Measurements from ENCODE around the gene REXO5. TPM values are rescaled to one million over a fixed set of nuclear protein-coding genes. Genes with fewer than 3 reads are reported as not detected.

The REXO5 gene
- total and polyA plus RNA-seq, 2 of the 13 experiments (the other 11 are each of a cell fraction or from before 2014, with no cell fraction given), result 5.9 to 13.1 TPM

- TF ChIP-seq HOXA5 (CRISPR knock-in tag; IDR thresholded peaks at IDR 0.05) (no peak), ZNF446 (CRISPR knock-in tag; IDR thresholded peaks at IDR 0.05) (no peak), ZNF24 (IDR thresholded peaks at IDR 0.05) (0 out of 2 replicates have a peak, but pooled peaks have one; percentile 27), KDM3A (CRISPR knock-in tag; IDR thresholded peaks at IDR 0.05; ENCODE audit: low read depth) (peak; percentile 39; the same call in 1 of the 2 replicates), ZNF510 (CRISPR knock-in tag; IDR thresholded peaks at IDR 0.05; ENCODE audit: low read depth) (0 out of 2 replicates have a peak, but pooled peaks have one; percentile 37), MEIS1 (CRISPR knock-in tag; IDR thresholded peaks at IDR 0.05; ENCODE audit: borderline replicate concordance) (no peak), BCL6 (CRISPR knock-in tag; IDR thresholded peaks at IDR 0.05) (peak; percentile 41; the same call in 1 of the 2 replicates)
Observed at GRCh38 chr16:20849589-20850390, 43.5 kb downstream of the REXO5 start (continued).

GRCh38 chr16:20850981-20851380 lies 44.7 kb downstream of the REXO5 start:
- Histone ChIP-seq H3K4me3 (replicated peaks in 1 of 3; ENCODE audit: insufficient read depth in 1 of 3, low read depth in 2 of 3, low read length in 3 of 3) (no peak overlapping the region), H3K9me3 (ENCODE audit: low read length) (no peaks in the 10 kb centered on the region), H3K4me1 (ENCODE audit: insufficient read depth, low read length) (peaks cover 30% of the 10 kb centered on the region), H3K4me2 (ENCODE audit: low read depth, low read length) (no peak overlapping the region), H4K20me1 (ENCODE audit: insufficient read depth, low read length) (no peaks in the 10 kb centered on the region), H2AFZ (ENCODE audit: low read length) (no peak overlapping the region), H3K36me3 (replicated peaks in 1 of 2; ENCODE audit: control insufficient read depth in 1 of 2, insufficient read depth in 2 of 2, low read length in 2 of 2) (peaks cover under 1 to 5% of the 10 kb centered on the region in 2 experiments; a peak in 3 of 5 replicates), H3K27ac (ENCODE audit: extremely low read length, insufficient read depth, low read length) (no peak overlapping the region), H3K27me3 (ENCODE audit: control insufficient read depth in 1 of 2, insufficient read depth in 2 of 2, low read length in 2 of 2) (no peaks in the 10 kb centered on the region), H3K79me2 (ENCODE audit: insufficient read depth, low read length) (no peaks in the 10 kb centered on the region), H3K9ac (ENCODE audit: insufficient read depth, low read depth, low read length) (no peak overlapping the region)
- in situ Hi-C loops (cut with HindIII; ENCODE audit: extremely low pct_ligation_motif_present, low pct_unique_long_range_greater_than_20kb), result loop anchor here (5.0 kb wide), 1 partner anchor 231 kb away; no protein-coding TSS in a partner anchor
- no TSS peak for BruUV-seq (replicated peaks)
- ChIA-PET CTCF (ENCODE audit: low intra/inter-chr PET ratio, low total read pairs) (interaction anchor here (1.7 to 3.4 kb wide), 4 partner anchors 24 to 251 kb away, joined by 4 to 56 read pairs (median 18); no protein-coding TSS in a partner anchor), POLR2A (interaction anchor here (1.1 to 2.8 kb wide), 2 partner anchors 37 to 49 kb away, joined by 3 to 9 read pairs; partner anchors contain the start of genes DCUN1D3 and LYRM1)
- DNase-seq (ENCODE audit: low spot score) (no peak), FAIRE-seq (no peak), ATAC-seq (no peak)
- 87% methylated on average over 3 of the region's 3 CpGs for WGBS (ENCODE audit: low lambda C conversion rate)
- intact Hi-C loops (cut with micrococcal nuclease; ENCODE audit: unreplicated experiment), result loop anchor here (1.0 to 5.0 kb wide), 7 partner anchors 28 to 251 kb away; no protein-coding TSS in a partner anchor
- no peak for TF ChIP-seq TBX2 (CRISPR knock-in tag; IDR thresholded peaks at IDR 0.05; ENCODE audit: borderline replicate concordance)
- no peak for TF ChIP-seq HINFP (CRISPR knock-in tag; IDR thresholded peaks at IDR 0.05; ENCODE audit: low read depth)
- TF ChIP-seq FOSL2 (CRISPR knock-in tag; IDR thresholded peaks at IDR 0.05), result no peak
- TF ChIP-seq JUNB (CRISPR knock-in tag; IDR thresholded peaks at IDR 0.05; ENCODE audit: borderline replicate concordance), result no peak

All from HepG2 (cell line).